Measurements from ENCODE around the gene POU2AF2.
"Not testable (repeated sequence)": the region's sequence is repeated elsewhere in the genome, so short reads cannot be mapped to it uniquely, and the experiment has no call there.

Gene POU2AF2

GRCh38 chr11:111258046-111258445, 12.5 kb downstream of the POU2AF2 start:
- DNase-seq: no peak

DNA sequence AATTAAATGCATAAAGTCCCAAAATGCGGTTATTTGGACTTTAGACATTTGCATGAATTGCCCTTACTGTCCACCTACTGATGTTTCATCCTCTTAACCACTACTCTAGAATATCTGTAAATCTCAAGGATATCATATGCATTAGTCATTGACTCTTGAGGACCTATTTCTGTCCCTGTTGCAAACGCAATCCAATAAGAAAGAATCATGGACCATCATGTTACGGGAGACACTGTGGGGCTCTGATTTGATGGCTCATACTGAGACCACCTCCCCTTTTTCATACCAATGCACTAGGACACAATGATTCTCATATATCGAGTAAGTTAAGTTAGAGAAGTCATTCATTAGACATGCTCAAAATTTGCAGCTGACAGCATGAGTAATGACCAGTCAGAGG, 14.4 kb downstream of the POU2AF2 start:
- DNase-seq: no peak

GRCh38 chr11:111260811-111261210, 15.3 kb downstream of the POU2AF2 start:
- DNase-seq: no peak

GRCh38 chr11:111264646-111265045, 19.1 kb downstream of the POU2AF2 start:
- no peak for DNase-seq

DNA sequence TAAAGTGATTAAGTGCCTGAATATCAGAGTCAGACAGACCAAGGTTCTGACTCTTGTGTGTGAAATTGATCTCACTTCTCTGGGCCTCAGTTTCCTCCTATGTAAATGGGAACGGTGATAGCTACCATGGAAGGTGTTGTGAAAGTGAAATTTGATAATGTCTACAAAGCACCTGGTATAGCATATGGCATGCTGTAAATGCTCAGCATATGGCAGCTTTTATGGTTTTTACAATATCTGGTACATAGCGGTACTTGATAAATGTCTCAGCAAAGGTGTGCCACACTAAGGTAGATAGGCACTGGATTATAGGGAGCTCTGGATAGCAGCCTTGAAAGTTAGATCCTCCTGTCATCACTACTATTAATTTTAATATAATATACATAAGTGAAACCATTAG, 19.9 kb downstream of the POU2AF2 start:
- no peak for DNase-seq

DNA sequence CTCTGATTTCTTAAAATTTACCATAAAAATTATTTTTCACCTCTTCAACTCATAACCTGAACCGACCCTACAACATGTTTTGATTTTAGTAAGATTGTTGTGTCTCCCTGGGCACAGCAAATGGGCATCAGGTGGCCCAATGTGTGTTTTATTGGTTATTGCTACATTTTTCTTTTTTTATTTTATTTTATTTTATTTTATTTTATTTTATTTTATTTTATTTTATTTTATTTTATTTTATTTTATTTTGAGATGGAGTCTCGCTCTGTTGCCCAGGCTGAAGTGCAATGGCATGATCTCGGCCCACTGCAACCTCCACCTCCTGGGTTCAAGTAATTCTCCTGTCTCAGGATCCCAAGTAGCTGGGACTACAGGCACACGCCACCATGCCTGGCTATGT, 22.8 kb downstream of the POU2AF2 start:
- not testable (repeated sequence) for DNase-seq

DNA sequence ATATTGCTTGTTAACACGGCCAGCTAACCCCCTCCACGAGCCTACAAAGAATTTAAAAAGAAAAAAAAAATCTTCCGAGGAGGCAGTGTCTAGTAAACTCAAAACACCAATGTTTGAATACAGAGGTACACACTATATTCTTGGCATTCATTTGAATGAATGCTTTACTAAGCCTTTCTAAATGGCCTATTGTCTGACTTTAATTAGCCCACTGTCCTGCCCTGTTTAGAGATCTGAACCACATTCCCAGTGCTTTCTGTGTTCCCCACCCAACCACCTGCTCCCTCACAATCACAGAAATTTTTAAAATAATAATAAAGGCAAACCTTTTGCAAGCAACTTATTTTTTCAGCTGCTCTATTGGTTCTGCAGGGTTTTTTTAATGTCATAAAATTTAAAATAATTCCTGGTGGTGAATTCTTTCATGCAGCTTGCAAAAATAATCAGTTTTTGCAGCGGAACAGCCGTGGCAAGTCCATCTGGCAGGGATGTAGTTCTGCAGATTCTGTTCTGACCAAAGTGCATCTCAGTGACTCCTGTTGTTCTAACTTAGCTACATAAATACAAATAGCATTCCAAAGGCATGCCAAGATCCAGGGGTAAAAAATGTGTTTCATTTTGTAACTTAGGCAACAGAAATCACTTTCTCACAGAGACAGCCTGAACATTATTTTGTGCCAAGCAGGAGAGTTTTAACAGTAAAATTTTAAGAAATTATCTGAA, 23.8 kb downstream of the POU2AF2 start:
- DNase-seq: peak in 6 of 56 donors; percentile 3 to 50 (median 16)

- no peak for DNase-seq
These were observed 26.9 kb downstream of the POU2AF2 start for GRCh38 chr11:111272420-111272819.

DNA sequence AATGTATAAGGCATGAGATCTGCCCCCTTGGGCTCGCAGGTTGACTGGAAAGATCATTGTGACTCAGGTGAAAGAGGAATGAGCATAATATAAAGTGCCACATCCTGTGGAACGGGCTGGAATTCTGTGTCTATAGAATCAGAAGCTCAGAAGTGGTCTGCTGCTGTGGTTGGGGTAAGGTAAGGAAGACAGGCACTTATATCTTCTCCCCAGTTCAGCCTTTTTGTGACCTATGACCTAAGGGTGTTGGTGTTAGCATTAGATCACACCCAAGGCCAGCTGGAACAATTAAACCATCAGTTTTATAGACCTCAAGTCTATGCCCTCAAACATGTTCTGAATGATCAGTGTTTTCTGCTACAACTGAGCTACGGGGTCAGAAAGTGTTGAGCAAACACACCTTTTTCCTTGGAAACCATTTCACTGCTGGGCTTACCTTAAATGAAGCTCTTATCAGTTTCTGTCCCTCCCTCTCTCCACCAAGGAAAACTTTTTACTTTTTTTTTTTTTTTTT, 37.1 kb downstream of the POU2AF2 start:
- DNase-seq: no peak

DNA sequence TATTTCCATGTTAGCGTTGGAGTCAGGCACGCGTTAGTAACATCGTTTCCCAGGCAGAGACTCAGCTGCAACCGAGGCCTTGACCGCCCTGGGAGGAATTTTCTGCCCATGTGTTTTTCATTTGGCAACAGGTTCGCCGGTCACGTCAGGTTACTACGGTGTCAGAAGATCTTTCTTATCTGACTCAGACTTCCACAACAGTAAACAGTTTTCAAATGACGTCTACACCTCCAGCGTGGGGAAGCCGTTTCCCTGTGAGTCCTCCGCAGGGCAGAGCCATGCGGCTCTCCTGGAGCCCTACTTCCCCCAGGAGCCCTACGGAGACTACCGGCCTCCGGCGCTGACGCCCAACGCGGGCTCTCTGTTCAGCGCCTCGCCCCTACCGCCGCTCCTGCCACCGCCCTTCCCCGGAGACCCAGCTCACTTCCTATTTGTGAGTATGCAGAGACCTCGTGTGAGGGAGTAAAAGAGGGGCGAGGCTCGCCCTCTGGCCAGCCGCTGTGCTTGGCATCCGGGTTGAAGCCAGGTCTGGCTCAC, 38.5 kb downstream of the POU2AF2 start:
- no peak for DNase-seq

GRCh38 chr11:111285189-111286091, 39.9 kb downstream of the POU2AF2 start:
- DNase-seq: no peak

DNA sequence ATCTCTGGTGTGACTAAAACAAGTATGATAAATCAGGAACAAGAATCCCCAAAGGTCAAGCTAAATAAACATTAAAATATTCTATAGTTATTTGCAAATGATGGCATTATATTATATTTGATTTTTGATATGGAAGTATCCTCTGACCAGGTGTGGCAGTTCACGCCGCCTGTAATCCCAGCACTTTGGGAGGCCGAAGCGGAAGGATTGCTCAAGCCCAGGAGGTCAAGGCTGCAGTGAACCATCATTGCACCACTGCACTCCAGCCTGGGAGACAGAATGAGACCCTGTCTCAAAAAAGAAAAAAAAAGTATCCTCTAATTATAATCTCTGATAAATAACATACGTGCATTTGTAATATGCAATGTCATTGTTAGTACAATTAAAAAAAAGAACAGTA, 46.2 kb downstream of the POU2AF2 start:
- DNase-seq: no peak

- not testable (repeated sequence) for DNase-seq
These were observed 46.9 kb downstream of the POU2AF2 start for GRCh38 chr11:111292408-111292807.

- DNase-seq: no peak
These were observed 50.7 kb downstream of the POU2AF2 start for GRCh38 chr11:111296196-111296595.

- no peak for DNase-seq
These were observed 52.2 kb downstream of the POU2AF2 start for GRCh38 chr11:111297696-111298095.

- peak in 12 of 56 donors; percentile 25 to 63 (median 46) for DNase-seq
These were observed 53.0 kb downstream of the POU2AF2 start, which contains the start of gene POU2AF3 for GRCh38 chr11:111298413-111299100. POU2AF3 (plus strand) TSS chr11:111298546; CDS start chr11:111298582, 36 bp downstream.

- DNase-seq: peak in 43 of 56 donors; percentile 6 to 74 (median 38)
These were observed 53.8 kb downstream of the POU2AF2 start for GRCh38 chr11:111299101-111300026.

- DNase-seq: no peak
These were observed 55.0 kb downstream of the POU2AF2 start for GRCh38 chr11:111300569-111300968.

DNA sequence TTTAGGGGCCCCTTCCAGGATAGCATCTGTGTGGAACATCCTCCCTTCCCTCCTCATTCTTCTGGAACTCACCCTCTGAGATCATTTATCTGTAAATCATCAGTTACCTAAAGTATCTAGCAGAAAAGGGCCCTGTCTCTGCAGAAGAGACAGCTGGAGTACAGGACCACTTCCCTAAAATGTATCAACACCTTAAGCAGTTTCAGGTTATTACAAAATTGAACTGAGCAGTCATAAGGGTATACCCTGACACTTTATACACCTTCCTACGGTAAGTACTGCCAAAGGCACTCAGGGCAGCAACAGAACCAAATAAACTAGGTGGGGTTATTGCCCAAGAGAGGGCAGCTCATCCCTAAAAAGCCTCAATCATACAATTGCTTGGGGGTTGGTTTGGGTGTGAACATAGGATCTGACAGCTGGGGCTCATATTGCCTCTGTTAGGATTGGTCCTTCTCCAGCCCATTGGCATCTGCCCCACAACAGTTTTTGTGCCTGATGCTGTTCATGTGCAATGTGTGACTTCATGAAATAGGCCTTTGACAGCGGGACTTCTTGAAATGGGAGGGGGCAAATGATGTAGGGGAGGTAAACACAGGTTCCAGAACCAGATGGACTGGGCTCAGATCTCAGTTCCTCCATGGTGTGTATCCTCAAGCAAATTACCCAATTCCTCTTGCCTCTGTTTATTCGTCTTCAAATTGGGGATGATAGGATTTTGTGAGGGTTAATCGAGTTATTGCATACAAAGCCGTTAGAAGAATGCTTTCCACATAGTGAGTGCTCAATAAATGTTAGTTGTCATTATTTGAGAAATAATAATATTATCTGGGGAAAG, 55.7 kb downstream of the POU2AF2 start:
- DNase-seq: no peak

Data from amygdala (tissue), 56 donors.